ENCODE measurements around the gene PLS1. TPM values are rescaled to one million over a fixed set of nuclear protein-coding genes. Genes with fewer than 3 reads are reported as not detected.

The PLS1 gene
- total RNA-seq, 2 donors from 2014 or later, result 252 to 418 TPM

DNA sequence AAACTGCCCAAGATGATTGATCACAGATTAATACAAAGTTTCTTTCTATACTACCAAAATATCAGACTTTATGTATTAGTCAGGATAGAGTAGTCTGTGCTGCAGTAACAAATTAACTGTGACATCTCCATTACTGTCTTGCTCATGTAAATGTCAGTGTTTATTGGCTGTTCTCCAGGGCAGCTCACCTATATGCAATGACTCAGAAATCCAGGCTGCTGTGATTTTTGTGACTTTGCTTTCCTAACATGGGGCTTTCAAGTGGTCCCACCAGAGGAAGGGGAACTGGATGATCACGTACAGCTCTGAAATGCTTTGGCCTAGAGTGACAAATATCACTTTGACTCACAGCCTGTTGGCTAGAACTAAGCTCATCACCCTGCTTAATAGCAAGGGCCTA is 12.9 kb downstream of the PLS1 start:
- H3K4me3 ChIP-seq, result no peak overlapping the region
- H3K9me3 ChIP-seq, result no peaks in the 10 kb centered on the region
- no peaks in the 10 kb centered on the region for H3K27me3 ChIP-seq
- intact Hi-C loops (cut with DNase I), result no loop called here
- H3K27ac ChIP-seq, result peak overlapping the region; percentile 31
- H3K36me3 ChIP-seq, result no peaks in the 10 kb centered on the region
- no peak overlapping the region for H3K9ac ChIP-seq (ENCODE audit: low read depth in 2 of 2, low read length in 2 of 2)
- no peak for DNase-seq
- H3K4me1 ChIP-seq, result peaks cover 6% of the 10 kb centered on the region
- TF ChIP-seq, protein P1, sequence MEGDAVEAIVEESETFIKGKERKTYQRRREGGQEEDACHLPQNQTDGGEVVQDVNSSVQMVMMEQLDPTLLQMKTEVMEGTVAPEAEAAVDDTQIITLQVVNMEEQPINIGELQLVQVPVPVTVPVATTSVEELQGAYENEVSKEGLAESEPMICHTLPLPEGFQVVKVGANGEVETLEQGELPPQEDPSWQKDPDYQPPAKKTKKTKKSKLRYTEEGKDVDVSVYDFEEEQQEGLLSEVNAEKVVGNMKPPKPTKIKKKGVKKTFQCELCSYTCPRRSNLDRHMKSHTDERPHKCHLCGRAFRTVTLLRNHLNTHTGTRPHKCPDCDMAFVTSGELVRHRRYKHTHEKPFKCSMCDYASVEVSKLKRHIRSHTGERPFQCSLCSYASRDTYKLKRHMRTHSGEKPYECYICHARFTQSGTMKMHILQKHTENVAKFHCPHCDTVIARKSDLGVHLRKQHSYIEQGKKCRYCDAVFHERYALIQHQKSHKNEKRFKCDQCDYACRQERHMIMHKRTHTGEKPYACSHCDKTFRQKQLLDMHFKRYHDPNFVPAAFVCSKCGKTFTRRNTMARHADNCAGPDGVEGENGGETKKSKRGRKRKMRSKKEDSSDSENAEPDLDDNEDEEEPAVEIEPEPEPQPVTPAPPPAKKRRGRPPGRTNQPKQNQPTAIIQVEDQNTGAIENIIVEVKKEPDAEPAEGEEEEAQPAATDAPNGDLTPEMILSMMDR (IDR thresholded peaks at IDR 0.05), result no peak

DNA sequence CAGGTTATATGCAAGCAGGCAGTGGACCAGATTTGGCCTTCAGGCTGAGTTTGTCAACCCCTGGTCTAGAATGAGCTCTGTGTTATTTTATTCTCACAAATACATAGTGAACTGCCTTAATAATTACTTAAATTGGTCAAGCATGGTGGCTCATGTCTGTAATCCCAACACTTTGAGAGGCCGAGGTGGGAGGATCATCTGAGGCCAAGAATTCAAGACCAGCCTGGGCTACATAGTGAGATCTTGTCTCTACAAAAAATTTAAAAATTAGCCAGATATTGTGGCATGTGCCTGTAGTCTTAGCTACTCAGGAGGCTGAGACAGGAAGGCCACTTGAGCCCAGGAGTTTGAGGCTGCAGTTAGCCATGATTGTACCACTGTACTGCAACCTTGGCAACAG is 15.0 kb downstream of the PLS1 start:
- no peak for DNase-seq
- H3K4me1 ChIP-seq, result peaks cover 6% of the 10 kb centered on the region
- H3K4me3 ChIP-seq, result no peak overlapping the region
- no peak overlapping the region for H3K27ac ChIP-seq
- TF ChIP-seq, protein P1 (IDR thresholded peaks at IDR 0.05), result no peak
- no peaks in the 10 kb centered on the region for H3K9me3 ChIP-seq
- H3K36me3 ChIP-seq, result no peaks in the 10 kb centered on the region
- intact Hi-C loops (cut with DNase I), result no loop called here
- no peak overlapping the region for H3K9ac ChIP-seq (ENCODE audit: low read depth in 2 of 2, low read length in 2 of 2)
- no peaks in the 10 kb centered on the region for H3K27me3 ChIP-seq

- no peaks in the 10 kb centered on the region for H3K9me3 ChIP-seq
- H3K4me1 ChIP-seq, result peaks cover 4% of the 10 kb centered on the region
- intact Hi-C loops (cut with DNase I), result no loop called here
- H3K27me3 ChIP-seq, result no peaks in the 10 kb centered on the region
- peak overlapping the region in 1 of 2 donors; percentile 28 for H3K9ac ChIP-seq (ENCODE audit: low read depth in 2 of 2, low read length in 2 of 2)
- no peak overlapping the region for H3K4me3 ChIP-seq
- no peaks in the 10 kb centered on the region for H3K36me3 ChIP-seq
- DNase-seq, result peak; percentile 73
- TF ChIP-seq, protein P1 (IDR thresholded peaks at IDR 0.05), result no peak
- peak overlapping the region; percentile 89 for H3K27ac ChIP-seq
These were observed 17.3 kb downstream of the PLS1 start for GRCh38 chr3:142613491-142613890.

- H3K9me3 ChIP-seq, result no peaks in the 10 kb centered on the region
- H3K4me1 ChIP-seq, result no peaks in the 10 kb centered on the region
- H3K27me3 ChIP-seq, result no peaks in the 10 kb centered on the region
- H3K36me3 ChIP-seq, result no peaks in the 10 kb centered on the region
- TF ChIP-seq, protein P1 (IDR thresholded peaks at IDR 0.05), result no peak
- DNase-seq, result no peak
- H3K27ac ChIP-seq, result peak overlapping the region; percentile 89
- intact Hi-C loops (cut with DNase I), result no loop called here
- H3K9ac ChIP-seq (ENCODE audit: low read depth in 2 of 2, low read length in 2 of 2), result peak overlapping the region in 1 of 2 donors; percentile 28
- H3K4me3 ChIP-seq, result no peak overlapping the region
These were observed 17.9 kb downstream of the PLS1 start for GRCh38 chr3:142614059-142614626.

GRCh38 chr3:142615171-142615570 is 19.0 kb downstream of the PLS1 start:
- peak overlapping the region; percentile 89 for H3K27ac ChIP-seq

More at GRCh38 chr3:142615171-142615570, 19.0 kb downstream of the PLS1 start:
- intact Hi-C loops (cut with DNase I), result no loop called here
- H3K9ac ChIP-seq (ENCODE audit: low read depth in 2 of 2, low read length in 2 of 2), result peak overlapping the region in 1 of 2 donors; percentile 44
- TF ChIP-seq, protein P1 (IDR thresholded peaks at IDR 0.05), result no peak
- no peak for DNase-seq
- no peaks in the 10 kb centered on the region for H3K36me3 ChIP-seq
- H3K27me3 ChIP-seq, result no peaks in the 10 kb centered on the region
- no peak overlapping the region for H3K4me3 ChIP-seq
- no peaks in the 10 kb centered on the region for H3K9me3 ChIP-seq
- H3K4me1 ChIP-seq, result no peaks in the 10 kb centered on the region
